ENCODE data around the gene GDI2. TPM values are rescaled to one million over a fixed set of nuclear protein-coding genes. Genes with fewer than 3 reads are reported as not detected.

The GDI2 gene
- total RNA-seq, 2 donors from 2014 or later: 151 to 153 TPM

Other genes starting within 250 kb of the GDI2 start
- gene ASB13, start 146.8 kb downstream of the GDI2 start, total RNA-seq: 10 to 100 TPM; 19.7 to 21.6 TPM
- gene TASOR2, start 128.6 kb downstream of the GDI2 start, total RNA-seq: 10 to 100 TPM; 57.5 to 59.6 TPM
- gene ANKRD16, start 76.5 kb upstream of the GDI2 start, total RNA-seq: 1 to 10 TPM; 3.6 to 4.5 TPM
- 10 to 100 TPM; 75.1 to 78.6 TPM for gene FBH1, start 76.8 kb upstream of the GDI2 start, total RNA-seq
- 10 to 100 TPM; 16.9 to 20.9 TPM for gene IL15RA, start 164.1 kb upstream of the GDI2 start, total RNA-seq
- gene IL2RA, start 248.9 kb upstream of the GDI2 start, total RNA-seq: 1 to 10 TPM in 1 of 2 donors, under 1 TPM in 1; 0.81 to 6.4 TPM

Measured in posterior vena cava (tissue), 2 donors.